GM19395 (cell line): ENCODE results near the gene PTX3.

Experiments
- ATAC-seq: cut with Tn5 transposase; IDR thresholded peaks from one replicate; pipeline ENCODE4 v1.9.1; 2021; ENCODE audit warnings: mild to moderate bottlenecking, moderate library complexity; ENCODE audit not compliant: unreplicated experiment

PTX3 gene

DNA sequence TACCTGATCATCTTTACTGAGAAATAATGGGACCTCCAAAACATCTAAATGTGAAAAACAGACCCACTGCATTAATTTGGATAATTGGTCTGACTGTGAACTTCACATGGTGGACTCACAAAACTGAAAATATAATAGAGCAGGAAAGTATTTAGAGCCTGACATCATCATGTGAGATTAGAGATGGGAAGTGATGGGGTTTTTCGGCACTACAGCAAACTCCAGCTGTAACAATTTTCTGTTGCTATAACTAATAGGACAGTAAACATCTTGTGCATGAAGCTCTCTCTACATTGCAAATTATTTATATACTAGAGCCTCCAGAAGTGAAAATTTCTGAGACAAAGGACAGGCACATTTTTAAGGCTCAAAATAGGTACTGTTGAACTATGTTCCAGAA lies 34.4 kb downstream of the PTX3 start:
- ATAC-seq = no peak

DNA sequence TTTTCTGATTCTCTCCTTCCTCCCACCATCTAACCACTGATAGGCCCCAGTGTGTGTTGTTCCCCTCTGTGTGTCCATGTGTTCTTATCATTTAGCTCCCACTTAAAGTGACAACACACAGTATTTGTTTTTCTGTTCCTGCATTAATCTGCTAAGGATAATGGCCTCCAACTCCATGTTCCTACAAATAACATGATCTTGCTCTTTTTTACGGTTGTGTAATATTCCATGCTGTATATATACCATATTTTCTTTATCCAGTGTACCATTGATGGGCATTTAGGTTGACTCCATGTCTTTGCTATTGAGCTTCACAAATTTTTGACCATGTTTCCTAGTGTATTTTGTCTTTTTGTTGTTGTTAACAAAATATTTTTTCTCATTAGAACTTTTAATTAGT lies 36.0 kb downstream of the PTX3 start:
- no peak for ATAC-seq

DNA sequence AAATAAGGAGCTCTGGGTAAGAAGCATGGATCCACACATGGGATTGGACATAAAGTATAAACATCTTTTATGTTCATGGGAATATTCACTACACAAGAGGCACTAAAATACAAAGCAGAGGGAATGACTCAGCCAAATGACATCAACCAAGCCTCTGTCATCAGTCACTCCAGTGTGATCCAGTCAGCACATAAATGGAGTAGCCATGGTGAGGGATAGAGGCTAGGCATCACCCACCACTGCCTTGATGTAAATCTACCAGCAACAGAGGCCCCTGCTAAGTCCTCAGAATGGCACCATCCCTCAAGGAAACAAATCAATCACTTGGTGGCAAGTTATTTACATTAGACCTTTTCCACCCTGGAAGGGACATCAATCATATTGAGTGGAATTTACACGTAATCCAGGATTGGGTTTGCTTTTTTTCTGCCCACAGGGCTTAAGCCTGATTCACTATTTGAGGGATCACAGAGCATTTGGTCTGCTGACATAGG lies 39.3 kb downstream of the PTX3 start:
- ATAC-seq = no peak

DNA sequence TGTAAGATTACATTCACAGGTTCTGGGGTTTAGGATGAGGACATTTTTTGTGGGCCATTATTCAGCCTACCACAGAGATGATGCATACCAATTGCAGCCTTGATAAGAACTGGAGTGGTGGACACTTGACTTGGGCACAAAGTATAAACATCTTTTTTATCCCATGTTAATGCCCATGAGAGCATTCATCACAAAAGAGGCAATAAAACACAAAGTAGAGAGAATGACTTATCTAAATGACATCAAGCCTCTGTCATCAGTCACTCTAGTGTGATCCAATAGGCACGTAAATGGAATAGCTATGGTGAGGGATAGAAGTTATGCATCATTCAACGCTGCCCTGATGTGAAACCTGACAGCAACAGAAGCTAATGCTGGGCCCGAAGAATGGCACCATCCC lies 40.8 kb downstream of the PTX3 start:
- ATAC-seq = no peak

DNA sequence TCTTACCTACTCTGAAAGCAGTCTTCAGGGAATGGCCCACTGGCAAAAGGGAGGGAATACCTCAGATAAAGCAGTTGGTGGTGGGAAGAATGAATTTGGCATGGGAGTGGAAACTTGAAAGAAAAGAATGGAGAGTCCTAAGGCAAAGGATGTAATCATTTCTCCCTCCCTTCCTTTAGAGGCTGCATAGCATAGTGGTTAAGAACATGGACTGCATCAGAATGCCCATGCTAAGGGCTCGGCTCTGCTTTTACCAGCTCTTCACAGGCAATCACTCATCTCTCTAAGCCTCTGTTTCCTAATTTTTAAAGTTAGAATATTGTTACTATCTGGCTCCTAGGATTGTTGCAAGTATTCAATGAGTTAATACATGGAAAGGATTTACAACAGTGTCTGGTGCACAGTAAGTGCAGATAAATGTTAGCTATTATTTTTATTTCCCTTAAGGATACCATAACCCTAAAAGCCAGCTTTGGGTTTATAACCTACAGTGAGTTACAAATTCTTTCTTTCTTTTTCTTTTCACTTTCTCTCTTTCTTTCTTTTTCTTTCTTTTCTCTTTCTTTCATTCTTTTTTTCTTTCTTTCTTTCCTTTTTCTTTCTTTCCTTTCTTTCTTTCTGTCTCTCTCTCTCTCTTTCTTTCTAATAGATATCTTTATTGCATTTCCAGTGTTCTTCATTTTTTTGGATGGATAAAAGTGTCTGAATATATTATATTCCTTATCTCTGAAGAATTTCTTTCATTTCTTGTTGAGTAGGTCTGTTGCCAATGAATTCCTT lies 43.0 kb downstream of the PTX3 start:
- ATAC-seq = no peak

DNA sequence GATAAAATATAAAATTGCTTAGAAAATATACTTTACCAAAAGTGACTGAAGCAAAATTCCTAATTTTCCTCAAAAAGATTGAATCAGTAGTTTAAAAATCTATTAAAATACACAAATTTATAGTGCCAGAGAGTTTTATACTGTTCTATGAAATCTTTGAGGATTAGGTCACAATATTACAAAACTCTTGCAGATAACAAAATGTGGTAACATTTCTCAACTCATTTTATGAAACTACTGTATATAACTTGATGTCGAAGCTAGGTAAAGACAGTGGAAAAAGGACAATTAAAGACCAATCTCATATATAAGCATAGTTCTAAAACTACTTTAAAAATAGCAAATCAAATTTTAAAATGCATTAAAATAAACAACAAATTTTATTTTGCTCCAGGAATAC lies 50.7 kb downstream of the PTX3 start:
- ATAC-seq = no peak

DNA sequence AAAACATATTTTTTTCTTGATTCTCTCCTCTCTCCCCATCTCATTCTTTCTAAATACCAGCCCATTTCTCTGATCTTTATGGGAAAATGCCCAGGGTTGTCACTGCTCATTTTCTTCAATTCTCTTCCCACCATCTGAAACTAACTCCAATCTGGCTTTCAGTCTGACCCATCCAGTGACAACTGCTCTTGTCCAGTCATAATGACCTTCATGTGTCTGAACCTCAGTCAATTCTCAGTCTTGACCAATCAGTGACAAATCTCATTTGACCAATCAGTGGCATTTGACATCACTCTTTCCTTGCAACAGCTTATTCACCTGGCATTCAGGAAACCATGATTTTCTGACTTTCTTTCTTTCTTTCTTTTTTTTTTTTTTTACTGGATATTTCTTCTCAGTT lies 51.5 kb downstream of the PTX3 start:
- ATAC-seq = no peak

DNA sequence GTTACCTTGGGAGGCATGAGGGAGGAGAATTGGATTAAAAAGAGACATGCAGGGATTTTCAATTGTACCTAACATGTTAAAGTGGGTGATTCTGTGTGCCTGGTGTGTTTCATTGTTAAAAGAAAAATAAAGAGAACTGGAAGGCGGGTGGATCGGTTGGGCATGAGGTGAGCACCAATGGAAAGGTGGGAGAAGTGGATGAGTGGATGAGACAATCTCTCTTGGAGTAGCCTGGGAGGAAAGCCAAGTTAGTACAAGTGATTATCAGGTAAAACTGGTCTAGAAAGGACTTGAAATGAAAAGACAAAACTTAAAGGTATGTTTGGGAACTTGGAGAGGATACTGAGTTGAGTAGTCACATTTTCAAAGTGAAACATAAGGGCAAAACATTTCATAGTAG lies 54.5 kb downstream of the PTX3 start:
- ATAC-seq = no peak
